Measurements from ENCODE around the gene HPCAL1.
A peak's percentile ranks its signal among the peaks of the same experiment; 100 is the strongest.

HPCAL1 gene

GRCh38 chr2:10304458-10305253, 2.0 kb downstream of the HPCAL1 start:
- no peak for DNase-seq

- no peak for DNase-seq
Observed at GRCh38 chr2:10305254-10305635, 2.5 kb downstream of the HPCAL1 start.

- no peak for DNase-seq
Observed at GRCh38 chr2:10305715-10306114, 3.0 kb downstream of the HPCAL1 start.

- DNase-seq: no peak
Observed at GRCh38 chr2:10306901-10307463, 4.3 kb downstream of the HPCAL1 start.

GRCh38 chr2:10307561-10308156, 5.0 kb downstream of the HPCAL1 start:
- no peak for DNase-seq

GRCh38 chr2:10308866-10309265, 6.2 kb downstream of the HPCAL1 start:
- no peak for DNase-seq

- no peak for DNase-seq
Observed at GRCh38 chr2:10309286-10309685, 6.6 kb downstream of the HPCAL1 start.

GRCh38 chr2:10310309-10310888, 7.7 kb downstream of the HPCAL1 start:
- no peak for DNase-seq

- no peak for DNase-seq
Observed at GRCh38 chr2:10311736-10312135, 9.0 kb downstream of the HPCAL1 start.

GRCh38 chr2:10312437-10312957, 9.8 kb downstream of the HPCAL1 start:
- DNase-seq: no peak

GRCh38 chr2:10316336-10316735, 13.6 kb downstream of the HPCAL1 start:
- DNase-seq: peak; percentile 23

GRCh38 chr2:10316860-10317259, 14.2 kb downstream of the HPCAL1 start:
- DNase-seq: no peak

- DNase-seq: no peak
Observed at GRCh38 chr2:10317646-10318045, 14.9 kb downstream of the HPCAL1 start.

GRCh38 chr2:10318345-10318744, 15.6 kb downstream of the HPCAL1 start:
- DNase-seq: no peak

- DNase-seq: no peak
Observed at GRCh38 chr2:10319892-10320574, 17.3 kb downstream of the HPCAL1 start.

- no peak for DNase-seq
Observed at GRCh38 chr2:10320575-10320931, 17.8 kb downstream of the HPCAL1 start.

GRCh38 chr2:10320933-10321332, 18.2 kb downstream of the HPCAL1 start:
- DNase-seq: no peak

GRCh38 chr2:10321622-10322021, 18.9 kb downstream of the HPCAL1 start:
- DNase-seq: no peak

- no peak for DNase-seq
Observed at GRCh38 chr2:10322481-10322880, 19.8 kb downstream of the HPCAL1 start.

- no peak for DNase-seq
Observed at GRCh38 chr2:10322973-10323372, 20.3 kb downstream of the HPCAL1 start.

- no peak for DNase-seq
Observed at GRCh38 chr2:10323535-10323934, 20.8 kb downstream of the HPCAL1 start.

- DNase-seq: peak; percentile 37
Observed at GRCh38 chr2:10324095-10324832, 21.6 kb downstream of the HPCAL1 start.
